Upper lobe of left lung (tissue), 6 donors: ENCODE results near the gene TARP.

Experiments used
- ATAC-seq, 2 donors: fragments of 200-7000 bp; cut with Tn5 transposase; one replicate each; pipeline ENCODE4 v1.9.1; 2022; ENCODE audit warnings: mild to moderate bottlenecking in 2 of 2, moderate library complexity in 2 of 2; ENCODE audit not compliant: low FRiP score in 2 of 2
- DNase-seq, 2 donors: peaks; one replicate each; pipeline ENCODE4 v3.0.0-alpha.2; 2019 to 2020
- H3K27ac ChIP-seq, 4 donors: fragments of 200-600 bp; sonication (generic); one replicate each; pipeline ENCODE4 v1.5.1; 2016 to 2019
- H3K27me3 ChIP-seq, 4 donors: fragments of 200-600 bp; sonication (generic); one replicate each; pipeline ENCODE4 v1.5.1; 2017 to 2019
- H3K36me3 ChIP-seq, 4 donors: fragments of 200-600 bp; sonication (generic); one replicate each; pipeline ENCODE4 v1.5.1; 2016 to 2019
- H3K4me1 ChIP-seq, 4 donors: fragments of 200-600 bp; sonication (generic); one replicate each; pipeline ENCODE4 v1.5.1; 2018 to 2019
- H3K4me3 ChIP-seq, 4 donors: fragments of 200-600 bp; sonication (generic); one replicate each; pipeline ENCODE4 v1.5.1; 2017 to 2019; ENCODE audit warnings: mild to moderate bottlenecking in 2 of 4, moderate library complexity in 1 of 4
- H3K9me3 ChIP-seq, 4 donors: fragments of 200-600 bp; sonication (generic); one replicate each; pipeline ENCODE4 v1.5.1; 2018 to 2019
- CTCF ChIP-seq, 6 experiments: fragments of 450-650 bp in 4 of 6; fragments of 200-600 bp in 2 of 6; sonication (generic) in 2 of 6; IDR thresholded peaks; one replicate each; pipeline ENCODE4 v1.5.1; 2016 to 2019; ENCODE audit warnings: antibody characterized with exemption in 6 of 6
- EP300 ChIP-seq, 4 donors: sonication (generic); formaldehyde crosslinking; IDR thresholded peaks; one replicate each; pipeline ENCODE4 v1.5.1; 2017; ENCODE audit warnings: antibody characterized with exemption in 4 of 4, control low read depth in 2 of 4
- POLR2A ChIP-seq, 4 donors: fragments of 450-650 bp; IDR thresholded peaks; one replicate each; pipeline ENCODE4 v1.5.1; 2016 to 2017; ENCODE audit warnings: antibody characterized with exemption in 4 of 4, mild to moderate bottlenecking in 2 of 4
- POLR2AphosphoS5 ChIP-seq, 2 donors: sonication (generic); formaldehyde crosslinking; IDR thresholded peaks; one replicate each; pipeline ENCODE4 v1.5.1; 2017; ENCODE audit warnings: antibody characterized with exemption in 2 of 2
- WGBS, 2 donors: methylation state at CpG; one replicate each; pipeline ENCODE4 v1.1.5; 2017 to 2018; 5-methylcytosine and 5-hydroxymethylcytosine counted together
- donor health status: DM: no; HTN: no; CAD: no; lungs with moderate emphysema.
- donor health status: DM: no; HTN: yes; CAD: no; lungs with severe emphysema.

Gene TARP

GRCh38 chr7:38316733-38317360 is 43.4 kb upstream of the TARP start:
- Histone ChIP-seq H3K4me3 (no peak overlapping the region), H3K4me1 (peaks cover 4 to 22% (median 11%) of the 10 kb centered on the region in 4 donors), H3K27ac (no peak overlapping the region), H3K9me3 (no peaks in the 10 kb centered on the region), H3K36me3 (no peaks in the 10 kb centered on the region), H3K27me3 (no peaks in the 10 kb centered on the region)
- DNase-seq (no peak), ATAC-seq (no peak)
- TF ChIP-seq POLR2A (IDR thresholded peaks at IDR 0.05) = no peak
- no peak for TF ChIP-seq POLR2AphosphoS5 (IDR thresholded peaks at IDR 0.05)
- no peak for TF ChIP-seq EP300 (IDR thresholded peaks at IDR 0.05)
- no peak for TF ChIP-seq CTCF (IDR thresholded peaks at IDR 0.05)
- WGBS, 2 donors = 73 to 74% methylated on average over 7 to 8 of the region's 8 CpGs

GRCh38 chr7:38315410-38315809 is 42.0 kb upstream of the TARP start:
- TF ChIP-seq POLR2AphosphoS5 (IDR thresholded peaks at IDR 0.05) (no peak), EP300 (IDR thresholded peaks at IDR 0.05) (no peak), CTCF (IDR thresholded peaks at IDR 0.05) (no peak), POLR2A (IDR thresholded peaks at IDR 0.05) (no peak)
- WGBS, 2 donors = 72 to 89% methylated on average over 3 of the region's 3 CpGs
- Histone ChIP-seq H3K36me3 (no peaks in the 10 kb centered on the region), H3K4me3 (no peak overlapping the region), H3K9me3 (no peaks in the 10 kb centered on the region), H3K27me3 (no peaks in the 10 kb centered on the region), H3K27ac (no peak overlapping the region), H3K4me1 (peaks cover 8 to 29% (median 20%) of the 10 kb centered on the region in 4 donors)
- no peak for DNase-seq
- ATAC-seq = no peak

GRCh38 chr7:38312821-38313220 is 39.4 kb upstream of the TARP start:
- TF ChIP-seq POLR2AphosphoS5 (IDR thresholded peaks at IDR 0.05) = no peak
- no peak for TF ChIP-seq CTCF (IDR thresholded peaks at IDR 0.05)
- TF ChIP-seq POLR2A (IDR thresholded peaks at IDR 0.05) = no peak
- TF ChIP-seq EP300 (IDR thresholded peaks at IDR 0.05) = no peak
- no peak for DNase-seq
- no peaks in the 10 kb centered on the region for H3K36me3 ChIP-seq
- no peak for ATAC-seq
- no peaks in the 10 kb centered on the region for H3K27me3 ChIP-seq
- no peak overlapping the region for H3K4me3 ChIP-seq
- H3K9me3 ChIP-seq = no peaks in the 10 kb centered on the region
- H3K4me1 ChIP-seq = peaks cover 10 to 23% (median 17%) of the 10 kb centered on the region in 4 donors
- peak overlapping the region in 3 of 4 donors; percentile 53 to 58 (median 55) for H3K27ac ChIP-seq
- WGBS, 2 donors = 63 to 69% methylated on average over 2 of the region's 2 CpGs

- no peaks in the 10 kb centered on the region for H3K36me3 ChIP-seq
- TF ChIP-seq EP300 (IDR thresholded peaks at IDR 0.05) (no peak), CTCF (IDR thresholded peaks at IDR 0.05) (no peak), POLR2A (IDR thresholded peaks at IDR 0.05) (peak in 1 of 4 donors; percentile 62), POLR2AphosphoS5 (IDR thresholded peaks at IDR 0.05) (no peak)
- no peaks in the 10 kb centered on the region for H3K27me3 ChIP-seq
- DNase-seq (peak; percentile 65 to 89), ATAC-seq (peak; percentile 77 to 80)
- no peaks in the 10 kb centered on the region for H3K9me3 ChIP-seq
- 19 to 28% methylated on average over 6 to 23 of the region's 38 CpGs for WGBS, 2 donors
- peak overlapping the region in 3 of 4 donors; percentile 36 to 55 (median 51) for H3K4me3 ChIP-seq
- peaks cover 10 to 21% (median 15%) of the 10 kb centered on the region in 4 donors for H3K4me1 ChIP-seq
- H3K27ac ChIP-seq = peak overlapping the region; percentile 37 to 86 (median 76)
Observed at GRCh38 chr7:38311329-38311937, 38.0 kb upstream of the TARP start.
